GM21423 (cell line): ENCODE measurements around the gene SEC23B.
"Not testable (repeated sequence)": the region's sequence is repeated elsewhere in the genome, so short reads cannot be mapped to it uniquely, and the experiment has no call there.

Source experiments
- ATAC-seq: cut with Tn5 transposase; IDR thresholded peaks from one replicate; pipeline ENCODE4 v1.9.1; 2021; ENCODE audit warnings: mild to moderate bottlenecking, moderate library complexity; ENCODE audit not compliant: unreplicated experiment

Gene SEC23B

DNA sequence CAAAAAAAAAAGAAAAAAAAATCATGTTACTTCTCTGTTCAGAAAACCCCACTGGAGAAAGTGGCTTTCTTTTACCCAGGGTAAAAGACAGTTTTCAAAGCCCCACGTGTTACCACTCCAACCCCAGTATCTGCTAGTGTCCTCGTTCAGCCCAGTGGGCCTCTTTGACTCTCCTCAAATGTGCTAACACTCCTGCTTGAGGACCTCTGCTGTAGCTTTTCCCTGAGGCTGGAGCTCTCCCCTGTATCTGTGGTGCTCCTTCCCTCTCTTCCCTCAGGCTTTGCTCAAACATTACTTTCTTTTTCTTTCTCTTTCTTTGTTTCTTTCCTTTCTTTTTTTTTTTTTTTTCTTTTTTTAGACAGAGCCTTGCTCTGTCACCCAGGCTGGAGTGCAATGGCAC is 15.3 kb downstream of the SEC23B start:
- no peak for ATAC-seq

DNA sequence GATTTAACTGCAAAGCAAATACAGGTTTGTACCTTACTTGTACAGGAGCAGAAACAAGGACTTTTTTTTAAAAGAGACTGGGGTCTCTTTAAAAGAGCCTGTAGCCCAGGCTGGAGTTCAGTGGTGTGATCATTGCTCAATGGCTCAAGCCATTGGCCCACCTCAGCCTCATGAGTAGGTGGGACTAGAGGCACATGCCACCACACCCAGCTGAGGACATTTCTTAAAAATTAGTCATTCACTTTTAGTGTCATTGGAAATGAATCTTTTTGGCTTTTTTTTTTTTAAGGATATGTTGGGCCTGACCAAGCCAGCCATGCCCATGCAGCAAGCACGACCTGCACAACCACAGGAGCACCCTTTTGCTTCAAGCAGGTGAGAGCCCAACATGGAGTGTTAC is 16.9 kb downstream of the SEC23B start:
- ATAC-seq: no peak

DNA sequence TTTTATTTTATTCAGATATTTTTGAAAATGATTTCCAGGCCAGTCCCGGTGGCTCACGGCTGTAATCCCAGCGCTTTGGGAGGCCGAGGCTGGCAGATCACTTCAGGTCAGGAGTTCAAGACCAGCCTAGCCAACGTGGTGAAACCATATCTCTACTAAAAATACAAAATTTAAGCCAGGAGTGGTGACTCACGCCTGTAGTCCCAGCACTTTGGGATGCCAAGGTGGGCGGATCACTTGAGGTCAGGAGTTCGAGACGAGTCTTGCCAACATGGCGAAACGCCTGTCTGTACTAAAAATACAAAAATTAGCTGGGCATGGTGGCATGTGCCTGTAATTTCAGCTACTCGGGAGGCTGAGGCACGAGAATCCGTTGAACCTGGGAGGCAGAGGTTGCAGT is 19.0 kb downstream of the SEC23B start:
- not testable (repeated sequence) for ATAC-seq

DNA sequence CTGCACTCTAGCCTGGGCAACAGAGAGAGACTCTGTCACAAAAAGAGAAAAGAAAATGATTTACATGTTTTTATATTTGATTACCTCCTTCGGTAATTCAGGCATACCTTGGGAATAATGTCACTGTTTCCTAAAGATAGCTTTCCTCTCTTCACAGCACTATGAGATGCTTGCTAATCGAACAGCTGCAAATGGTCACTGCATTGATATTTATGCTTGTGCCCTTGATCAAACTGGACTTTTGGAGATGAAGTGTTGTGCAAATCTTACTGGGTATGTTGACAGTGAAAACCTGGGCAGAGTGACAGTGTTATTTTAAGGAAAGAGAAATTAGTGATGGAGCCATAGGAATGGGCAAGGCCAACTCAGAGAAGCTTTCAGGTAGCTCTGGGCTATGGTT is 19.6 kb downstream of the SEC23B start:
- no peak for ATAC-seq

DNA sequence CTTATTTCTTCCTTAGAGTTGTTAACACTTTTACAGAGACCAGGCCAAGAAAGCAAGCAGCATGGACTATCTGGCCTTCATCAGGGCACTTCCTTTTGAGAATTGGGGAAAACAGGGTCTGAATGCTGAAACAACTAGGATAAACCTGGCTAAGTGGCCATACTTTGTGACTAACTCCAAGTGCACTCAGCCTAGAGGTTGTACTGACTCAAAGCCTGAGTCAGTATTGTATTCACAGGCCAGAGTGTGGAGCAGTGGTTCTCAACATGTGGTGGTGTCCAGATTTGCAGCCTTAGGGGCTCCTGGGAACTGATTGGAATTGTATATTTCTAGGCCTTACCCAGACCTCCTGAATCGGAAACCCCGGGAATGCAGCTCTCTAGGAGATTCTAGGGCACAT is 20.1 kb downstream of the SEC23B start:
- no peak for ATAC-seq

DNA sequence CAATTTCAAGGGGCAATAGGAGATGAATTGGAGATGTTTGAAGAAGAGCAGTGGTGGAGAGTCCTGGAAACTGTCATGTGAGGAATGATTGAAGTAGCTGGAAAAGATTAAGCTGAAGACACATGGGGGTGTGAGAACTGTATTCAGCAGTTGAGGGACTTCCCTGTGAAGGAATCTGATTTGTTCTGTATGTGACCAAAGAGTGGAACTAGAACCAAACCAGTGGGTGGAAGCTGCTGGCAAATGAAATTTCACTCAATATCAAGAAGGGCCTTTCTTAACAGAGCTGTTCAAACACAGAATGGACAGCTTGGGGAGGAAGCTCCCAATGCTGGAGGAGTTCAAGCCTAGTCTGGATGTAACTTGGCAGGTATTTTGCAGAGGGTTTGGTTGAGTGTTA is 21.3 kb downstream of the SEC23B start:
- ATAC-seq: no peak

DNA sequence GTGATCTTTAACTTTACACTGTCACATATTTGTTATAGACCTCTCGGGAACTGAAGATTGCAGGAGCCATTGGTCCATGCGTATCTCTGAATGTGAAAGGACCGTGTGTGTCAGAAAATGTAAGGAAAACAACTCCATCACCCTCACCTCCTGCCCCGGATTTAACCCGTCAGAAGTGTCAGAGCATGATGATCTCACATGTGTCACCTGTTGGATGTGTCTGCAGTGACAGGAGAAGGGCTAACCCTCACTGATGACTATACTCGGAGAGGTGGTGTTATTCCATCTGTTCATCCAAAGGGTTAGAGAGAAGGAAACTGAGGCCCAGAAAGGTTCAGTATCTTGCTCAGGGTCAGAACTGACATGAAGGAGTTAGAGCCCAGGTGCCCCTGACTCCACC is 24.9 kb downstream of the SEC23B start:
- no peak for ATAC-seq

DNA sequence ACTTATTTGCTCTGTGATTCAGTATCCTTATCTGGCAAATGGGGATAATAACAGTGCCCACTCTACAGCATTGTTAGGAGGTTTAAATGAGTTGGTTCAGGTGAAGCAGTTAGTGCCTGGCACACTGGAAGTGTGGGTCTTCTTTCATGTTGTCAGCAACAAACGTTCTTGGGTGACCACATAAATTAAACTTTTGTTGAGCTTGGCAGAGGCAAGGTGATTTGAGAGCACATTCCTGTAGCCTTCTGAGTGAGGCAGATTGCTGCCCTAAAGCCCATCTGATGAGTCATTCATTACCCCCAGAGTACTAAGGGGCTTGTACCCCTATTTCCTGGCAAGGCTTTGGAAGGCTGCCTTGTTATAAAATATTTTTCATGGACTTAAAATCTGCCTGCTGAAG is 25.8 kb downstream of the SEC23B start:
- ATAC-seq: no peak

DNA sequence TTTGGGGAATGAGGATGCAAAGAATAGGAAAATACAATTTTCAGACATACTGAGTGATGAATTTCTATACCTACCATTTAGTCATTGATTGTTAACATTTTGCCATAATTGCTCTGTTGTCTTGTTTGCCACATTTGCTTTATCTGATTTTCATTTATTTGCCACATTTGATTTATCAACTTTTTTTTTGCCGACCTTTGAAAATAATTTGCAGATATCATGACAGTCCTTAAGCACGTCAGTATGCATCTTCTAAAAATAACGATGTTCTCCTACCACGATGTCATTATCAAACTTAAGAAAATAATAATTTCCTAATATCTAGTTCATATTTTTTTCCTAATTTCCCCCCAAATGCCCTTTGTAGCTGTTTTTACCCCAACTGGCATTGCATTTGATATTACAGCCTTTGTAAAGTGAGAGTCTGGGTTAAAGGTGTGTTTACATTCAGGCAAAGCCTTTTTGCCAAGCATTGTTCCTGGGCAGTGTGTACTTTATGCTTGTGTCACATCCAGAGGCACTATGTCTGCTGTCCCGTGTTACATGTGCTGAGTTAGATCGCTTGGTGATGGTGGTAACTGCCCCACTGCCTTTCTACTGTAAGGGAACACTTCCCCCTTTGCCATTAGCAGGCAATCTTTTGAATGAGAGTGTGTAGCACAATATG is 26.4 kb downstream of the SEC23B start:
- no peak for ATAC-seq

DNA sequence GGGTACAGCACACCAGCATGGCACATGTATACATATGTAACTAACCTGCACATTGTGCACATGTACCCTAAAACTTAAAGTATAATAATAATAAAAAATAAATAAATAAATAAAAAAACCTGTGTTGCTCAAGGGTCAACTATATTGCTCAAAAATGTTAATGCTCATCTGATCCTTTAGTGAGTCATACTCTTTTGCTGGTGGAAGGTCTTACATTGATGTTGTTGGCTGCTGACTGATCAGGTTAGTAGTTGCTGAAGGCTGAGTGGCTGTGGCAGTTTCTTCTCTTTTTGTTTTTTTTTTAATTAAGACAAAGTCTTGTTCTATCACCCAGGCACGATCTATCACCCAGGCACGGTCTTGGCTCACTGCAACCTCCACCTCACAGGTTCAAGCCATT is 29.9 kb downstream of the SEC23B start:
- ATAC-seq: no peak

DNA sequence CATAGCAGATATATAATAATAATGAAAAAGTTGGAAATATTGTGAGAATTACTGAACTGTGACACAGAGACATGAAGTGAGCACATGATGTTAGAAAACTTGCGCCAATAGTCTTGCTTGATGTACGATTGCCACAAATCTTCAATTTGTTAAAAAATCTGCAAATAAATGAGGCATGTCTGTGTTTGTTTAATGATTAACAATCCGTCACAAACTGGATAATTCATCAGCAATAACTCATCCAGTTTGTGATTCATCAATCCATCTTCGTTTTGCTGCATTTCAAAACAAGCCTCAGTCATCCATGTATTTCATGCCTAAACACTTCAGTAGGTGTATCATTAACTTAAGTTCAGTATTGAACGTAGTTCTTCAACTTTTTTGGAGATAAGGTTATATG is 34.0 kb downstream of the SEC23B start:
- no peak for ATAC-seq

DNA sequence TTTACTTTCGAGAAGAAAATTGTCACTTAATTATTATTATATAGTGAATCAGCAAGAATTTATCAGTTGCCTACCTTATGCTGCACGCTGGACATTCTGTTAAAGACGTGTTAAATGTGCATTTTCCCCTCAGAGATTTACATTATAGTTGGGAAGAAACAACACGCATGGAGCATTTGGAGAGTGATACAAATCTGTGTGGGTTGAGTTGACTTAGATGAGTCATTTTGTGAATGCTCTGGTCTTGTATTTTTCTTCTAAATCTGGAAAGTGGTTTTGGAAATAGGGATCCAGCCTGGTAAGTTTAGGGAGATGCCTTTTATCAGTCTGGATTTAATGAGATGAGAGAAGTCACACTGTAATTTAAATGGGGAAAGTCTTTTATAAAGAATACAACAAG is 35.5 kb downstream of the SEC23B start:
- no peak for ATAC-seq

DNA sequence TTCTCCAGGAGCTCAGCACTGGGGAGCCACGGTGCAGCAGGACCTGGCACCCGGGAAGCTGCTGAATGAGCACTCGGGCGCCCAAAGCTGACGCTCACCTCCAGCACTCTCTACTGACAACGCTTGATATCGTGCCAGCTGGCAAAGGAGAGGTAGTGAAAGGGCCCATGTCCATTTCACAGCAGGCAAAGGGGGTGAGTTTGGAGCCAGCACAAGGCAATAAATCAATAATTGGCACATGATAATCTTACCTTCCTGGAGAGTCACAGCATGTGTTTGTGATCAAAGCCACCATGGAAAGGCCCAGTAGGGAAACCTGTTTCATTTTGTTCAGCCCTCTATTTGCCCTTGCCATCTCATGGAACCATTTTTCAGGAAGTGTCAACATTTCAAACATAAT is 36.2 kb downstream of the SEC23B start:
- no peak for ATAC-seq

DNA sequence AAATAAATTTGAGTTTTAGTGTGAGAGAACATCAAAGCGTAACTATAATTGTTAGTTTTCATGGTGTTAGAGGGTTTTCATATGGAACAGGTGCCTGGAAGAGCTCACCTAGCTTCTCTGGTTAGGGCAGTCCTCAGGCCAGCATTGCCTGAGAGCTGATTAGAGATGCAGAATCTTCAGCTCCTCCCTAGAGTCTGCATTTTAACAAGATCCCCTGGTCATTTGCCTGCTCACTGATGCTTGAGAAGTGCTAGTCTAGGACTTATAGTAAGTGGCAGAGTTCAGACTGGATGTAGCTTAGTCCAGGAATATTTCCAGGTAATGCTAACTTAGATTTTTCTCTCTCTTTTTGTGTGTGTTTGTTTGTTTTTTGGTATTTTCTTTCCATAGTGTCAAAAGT is 37.8 kb downstream of the SEC23B start:
- ATAC-seq: no peak

DNA sequence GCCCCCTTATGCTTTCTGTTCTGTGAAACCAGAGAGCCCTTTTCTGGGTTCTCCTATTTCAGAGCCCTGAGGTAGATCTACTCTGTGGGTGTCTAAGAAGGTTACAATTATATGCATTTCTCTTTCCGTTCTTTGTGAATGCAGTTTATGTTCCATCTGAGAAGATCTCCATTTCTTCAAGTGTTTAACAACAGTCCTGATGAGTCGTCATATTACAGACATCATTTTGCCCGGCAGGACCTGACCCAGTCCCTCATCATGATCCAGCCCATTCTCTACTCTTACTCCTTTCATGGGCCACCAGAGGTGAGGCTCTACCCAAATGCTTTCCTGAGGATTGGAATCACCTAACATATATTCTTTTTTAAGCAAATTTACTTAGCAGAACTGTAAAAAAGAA is 40.7 kb downstream of the SEC23B start:
- no peak for ATAC-seq

DNA sequence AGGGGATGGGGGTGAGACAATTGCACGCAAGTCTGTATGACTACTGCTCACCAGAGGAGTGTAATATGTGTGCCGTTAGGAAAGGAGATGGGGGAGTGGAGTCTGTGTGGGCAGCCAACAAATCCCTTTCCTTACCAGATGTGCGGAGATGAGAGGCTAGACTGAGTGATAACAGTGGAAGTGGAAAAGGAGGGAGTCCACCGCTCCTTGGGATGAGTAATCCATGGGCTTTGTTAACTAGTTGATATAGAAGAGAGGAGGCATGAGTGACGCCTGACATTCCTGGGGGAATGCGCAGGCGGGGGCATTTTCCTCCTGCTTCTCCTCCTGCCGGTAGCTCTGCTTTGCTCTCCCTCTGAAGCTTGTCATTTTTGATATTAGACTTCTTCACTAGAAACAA is 46.0 kb downstream of the SEC23B start:
- ATAC-seq: no peak

DNA sequence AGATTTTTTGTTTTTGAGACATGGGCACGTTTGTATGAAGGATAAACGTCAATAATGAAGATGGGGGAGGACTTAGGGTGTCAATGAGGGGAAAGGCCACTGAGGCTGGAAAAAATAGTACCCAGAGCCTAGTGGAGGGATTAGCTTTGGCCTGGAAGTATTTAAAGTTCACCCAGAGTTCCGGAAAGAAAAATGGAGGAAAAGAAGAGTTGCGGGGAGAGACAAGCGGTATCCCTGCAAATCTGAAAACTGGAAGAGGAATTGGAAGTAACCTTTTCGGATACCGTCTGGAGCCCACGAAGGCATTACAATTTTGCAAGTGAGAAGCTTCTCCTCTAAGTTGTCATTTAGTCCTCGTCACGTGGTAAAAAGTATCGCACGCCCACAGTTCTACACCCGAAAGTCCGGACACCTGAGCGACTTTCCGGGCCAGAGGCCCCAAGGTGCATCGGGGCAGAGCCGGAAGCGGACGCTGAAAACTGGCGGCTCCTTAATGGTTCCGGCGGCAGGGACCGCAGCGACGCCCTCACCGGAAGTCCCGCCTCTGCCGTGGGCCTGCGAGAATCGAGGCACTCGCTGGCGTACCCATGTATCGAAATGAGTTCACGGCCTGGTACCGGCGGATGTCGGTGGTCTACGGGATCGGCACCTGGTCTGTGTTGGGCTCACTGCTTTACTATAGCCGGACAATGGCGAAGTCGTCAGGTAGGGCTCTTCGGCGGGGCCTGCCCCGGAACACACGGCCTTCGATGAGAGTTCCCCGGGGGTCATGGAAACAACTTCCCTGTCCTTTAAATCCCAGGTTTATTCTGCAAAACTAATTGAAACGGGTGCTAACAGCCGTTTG is 59.4 kb downstream of the SEC23B start, which contains the start of gene SMIM26:
Gene SMIM26, plus strand, starts transcription at position 541 of the 847 bp plus-strand sequence. Its CDS starts 47 bp downstream, at position 588.
- ATAC-seq: peak; percentile 99

DNA sequence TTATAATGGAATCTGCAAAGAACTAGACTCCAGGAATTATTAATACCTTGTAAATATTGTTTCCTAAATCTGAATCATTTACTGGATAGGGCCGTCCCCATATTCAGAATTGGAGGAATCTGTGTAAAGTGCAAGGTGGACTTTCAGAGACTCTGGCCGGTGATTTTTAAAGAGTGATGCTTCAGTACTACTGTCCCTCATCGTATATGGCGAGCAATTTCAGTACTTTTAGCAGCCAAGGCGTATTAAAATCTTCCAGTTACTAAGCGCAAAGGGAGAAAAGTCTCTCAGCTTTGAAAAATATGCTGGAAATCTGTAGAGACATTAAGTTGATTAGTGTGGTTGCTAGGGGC is 60.0 kb downstream of the SEC23B start:
- peak; percentile 10 for ATAC-seq

DNA sequence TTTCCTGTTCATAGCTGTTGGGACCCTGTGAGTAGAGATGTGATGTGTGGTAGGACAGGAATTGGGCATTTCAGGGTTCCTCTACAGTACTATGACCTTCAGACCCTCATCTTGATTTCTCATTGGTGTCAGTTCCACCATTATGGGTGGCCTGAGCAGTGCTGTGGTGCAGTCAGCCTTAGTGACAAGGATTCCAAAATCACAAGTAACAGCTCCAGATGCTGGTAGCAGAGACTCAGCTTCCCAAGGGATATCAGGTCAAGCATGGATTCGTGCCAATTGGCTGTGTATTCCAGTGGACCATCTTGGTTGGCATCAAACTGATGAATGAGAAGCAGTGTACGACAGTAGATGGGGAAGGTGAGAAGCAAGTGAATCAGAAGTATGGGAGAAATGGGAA is 63.3 kb downstream of the SEC23B start:
- ATAC-seq: no peak

DNA sequence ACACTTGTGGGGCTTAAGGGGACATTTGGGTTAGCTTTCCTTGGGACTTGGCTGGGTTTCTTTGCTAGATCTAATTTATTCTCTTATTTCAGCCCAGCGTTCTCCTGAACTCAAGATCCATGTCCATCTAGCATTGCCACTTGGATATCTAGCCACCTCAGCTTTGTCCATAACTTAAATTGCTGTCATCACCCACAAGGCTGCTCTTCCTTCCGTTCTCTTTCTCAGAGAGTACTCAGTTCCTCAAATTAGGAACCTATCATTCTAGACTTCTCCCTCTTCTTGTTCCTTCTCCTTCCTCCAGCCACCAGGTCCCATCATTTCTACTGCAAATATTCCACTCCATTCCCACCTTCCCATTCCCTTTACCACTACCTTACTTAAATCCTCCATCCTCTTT is 63.8 kb downstream of the SEC23B start:
- no peak for ATAC-seq

DNA sequence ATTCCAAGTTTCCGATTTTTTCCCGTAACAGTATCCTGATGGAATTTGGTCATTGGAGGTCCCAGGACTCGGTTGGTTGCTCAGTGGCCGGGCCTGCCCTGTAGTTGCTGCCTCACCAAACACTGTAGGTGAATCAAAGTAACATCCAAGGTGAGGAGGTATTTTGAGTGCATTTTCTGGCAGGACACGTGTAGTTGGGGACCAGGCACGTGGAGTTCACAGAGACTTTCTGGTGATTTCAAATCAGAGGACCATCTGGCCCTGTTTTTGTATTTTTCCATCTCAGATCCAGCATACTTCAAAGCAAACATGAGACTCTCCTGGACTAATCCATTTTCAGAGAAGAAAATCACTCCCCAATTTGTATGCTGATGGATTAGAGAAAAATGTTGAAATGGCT is 70.2 kb downstream of the SEC23B start:
- no peak for ATAC-seq

DNA sequence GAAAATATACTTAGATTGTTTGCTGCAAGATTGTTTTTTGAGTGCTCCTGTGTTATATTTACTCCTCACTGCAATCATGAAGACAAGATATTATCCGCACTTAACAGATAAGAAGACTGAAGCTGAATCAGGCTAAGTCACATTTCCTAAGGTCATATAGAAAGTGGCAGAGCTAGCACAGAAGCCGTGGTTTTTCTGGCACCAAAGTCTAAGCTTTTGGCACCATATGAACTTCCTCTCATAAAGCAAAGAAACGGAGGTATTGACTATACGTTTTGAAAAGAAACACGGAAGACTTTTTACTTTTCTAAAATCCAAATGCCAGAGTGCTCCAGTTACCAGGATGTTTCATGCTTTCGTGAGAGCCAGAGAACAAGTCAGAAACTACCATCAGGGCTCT is 70.8 kb downstream of the SEC23B start:
- no peak for ATAC-seq

DNA sequence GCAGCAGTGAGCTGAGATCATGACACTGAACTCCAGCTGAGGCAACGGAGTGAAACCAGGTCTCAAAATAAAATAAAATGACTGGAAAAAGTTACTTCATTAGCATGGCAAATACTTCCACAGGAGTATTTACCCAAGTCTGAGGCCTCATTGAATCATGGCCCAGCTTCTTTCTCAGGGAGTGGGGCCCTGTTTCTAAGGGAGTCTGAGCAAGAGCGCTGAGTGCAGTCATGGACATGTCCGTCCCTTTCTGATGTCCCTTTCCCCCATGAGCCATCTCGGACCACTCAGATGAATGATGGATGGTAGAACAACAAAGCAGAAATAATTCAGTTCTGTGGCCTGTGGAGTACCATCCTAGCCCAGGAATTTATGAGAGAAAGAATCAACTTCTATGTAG is 72.3 kb downstream of the SEC23B start:
- ATAC-seq: no peak
